Neural cell (in vitro differentiated cells): ENCODE results near the gene ABCB8. TPM values are rescaled to one million over a fixed set of nuclear protein-coding genes. Genes with fewer than 3 reads are reported as not detected.

Source experiments
- H2AFZ ChIP-seq: fragments of 200-600, 300-800 bp; sonication (generic), shearing (Covaris generic); 2 replicates; pipeline ENCODE4 v1.6.0; 2014; ENCODE audit warnings: low read depth, mild to moderate bottlenecking, antibody characterized with exemption, low read length, moderate library complexity
- H3F3A ChIP-seq: fragments of 200-600 bp; shearing (Covaris generic); 2 replicates; pipeline ENCODE4 v1.6.1; 2016; ENCODE audit warnings: mild to moderate bottlenecking, moderate library complexity, mixed read lengths, antibody characterized with exemption, low read length; ENCODE audit not compliant: insufficient read depth, poor library complexity, severe bottlenecking
- H3K27ac ChIP-seq: fragments of 200-600, 300-800 bp; sonication (generic), shearing (Covaris generic); 2 replicates; pipeline ENCODE4 v1.5.1; 2014; ENCODE audit warnings: mild to moderate bottlenecking, low read length, moderate library complexity
- H3K27me3 ChIP-seq: fragments of 300-800, 200-600 bp; sonication (generic), shearing (Covaris generic); 2 replicates; pipeline ENCODE4 v1.6.0; 2014; ENCODE audit warnings: mild to moderate bottlenecking, low read depth, low read length, moderate library complexity; ENCODE audit not compliant: insufficient read depth
- H3K36me3 ChIP-seq: fragments of 300-800, 200-600 bp; sonication (generic), shearing (Covaris generic); 2 replicates; pipeline ENCODE4 v1.5.1; 2014; ENCODE audit warnings: mild to moderate bottlenecking, antibody characterized with exemption, low read length, moderate library complexity; ENCODE audit not compliant: insufficient read depth
- H3K4me2 ChIP-seq: fragments of 300-800, 200-600 bp; sonication (generic), shearing (Covaris generic); 2 replicates; pipeline ENCODE4 v1.6.0; 2014; ENCODE audit warnings: mild to moderate bottlenecking, low read length
- H3K4me3 ChIP-seq: fragments of 300-800, 200-600 bp; sonication (generic), shearing (Covaris generic); 2 replicates; pipeline ENCODE4 v1.5.1; 2014; ENCODE audit warnings: mild to moderate bottlenecking, low read length, moderate library complexity
- H3K79me2 ChIP-seq: fragments of 200-600 bp; shearing (Covaris generic); replicated peaks from 2 replicates; pipeline ENCODE4 v1.6.0; 2014; ENCODE audit warnings: mild to moderate bottlenecking, low read length, moderate library complexity; ENCODE audit not compliant: insufficient read depth
- H3K9ac ChIP-seq: fragments of 300-800, 200-600 bp; sonication (generic), shearing (Covaris generic); 2 replicates; pipeline ENCODE4 v1.6.1; 2016; ENCODE audit warnings: mild to moderate bottlenecking, low read length, mixed read lengths
- H3K9me2 ChIP-seq: fragments of 200-600 bp; shearing (Covaris generic); 2 replicates; pipeline ENCODE4 v1.6.1; 2016; ENCODE audit warnings: mild to moderate bottlenecking, low read length, mixed read lengths; ENCODE audit not compliant: insufficient read depth
- H3K9me3 ChIP-seq: fragments of 200-600, 300-800 bp; sonication (generic), shearing (Covaris generic); 2 replicates; pipeline ENCODE4 v1.6.1; 2016; ENCODE audit warnings: mild to moderate bottlenecking, mixed run types, low read length, moderate library complexity, mixed read lengths
- H4K20me1 ChIP-seq: fragments of 200-600 bp; shearing (Covaris generic); 2 replicates; pipeline ENCODE4 v1.6.1; 2016; ENCODE audit warnings: mild to moderate bottlenecking, mixed run types; ENCODE audit not compliant: insufficient read depth
- EP300 ChIP-seq: fragments of 450-650 bp; conservative IDR thresholded peaks from 2 replicates; pipeline ENCODE4 v1.6.1; 2014; ENCODE audit warnings: antibody characterized with exemption, mild to moderate bottlenecking, moderate library complexity; ENCODE audit not compliant: poor library complexity, severe bottlenecking
- EZH2 ChIP-seq: fragments of 200-600, 300-800 bp; shearing (Covaris generic), sonication (generic); IDR thresholded peaks from 2 replicates; pipeline ENCODE4 v1.6.1; 2014; ENCODE audit warnings: antibody characterized with exemption, low read length, borderline replicate concordance, mild to moderate bottlenecking; ENCODE audit not compliant: insufficient read depth, poor library complexity, severe bottlenecking
- MXI1 ChIP-seq: fragments of 450-650 bp; conservative IDR thresholded peaks from 2 replicates; pipeline ENCODE4 v1.6.1; 2014; ENCODE audit warnings: antibody characterized with exemption, mild to moderate bottlenecking; ENCODE audit not compliant: poor library complexity, severe bottlenecking
- POLR2AphosphoS5 ChIP-seq: IDR thresholded peaks from 2 replicates; pipeline ENCODE4 v1.6.1; 2012
- RAD21 ChIP-seq: fragments of 450-650 bp; conservative IDR thresholded peaks from 2 replicates; pipeline ENCODE4 v1.6.1; 2014; ENCODE audit warnings: antibody characterized with exemption, mild to moderate bottlenecking, moderate library complexity
- SMC3 ChIP-seq: fragments of 450-650 bp; conservative IDR thresholded peaks from 2 replicates; pipeline ENCODE4 v1.6.1; 2014; ENCODE audit warnings: antibody characterized with exemption, mild to moderate bottlenecking, moderate library complexity; ENCODE audit not compliant: poor library complexity
- TAF1 ChIP-seq: IDR thresholded peaks from 2 replicates; pipeline ENCODE4 v1.6.1; 2012; ENCODE audit warnings: low read depth
- polyA plus RNA-seq: library from polyadenylated mRNA; depleted of rRNA; stranded (reverse); fragments of >200 nt; gene quantifications from 2 replicates; pipeline ENCODE4 v1.2.3, GENCODE V29; 2014
- TF ChIP-seq, protein P1 (sequence below): IDR thresholded peaks from 2 replicates; pipeline ENCODE4 v1.6.1; 2012; ENCODE audit warnings: borderline replicate concordance
- TF ChIP-seq, protein P2 (sequence below): fragments of 450-650 bp; IDR thresholded peaks from 2 replicates; pipeline ENCODE4 v1.5.1; 2014; ENCODE audit warnings: antibody characterized with exemption, mild to moderate bottlenecking, moderate library complexity; ENCODE audit not compliant: poor library complexity, severe bottlenecking

Gene ABCB8
- polyA plus RNA-seq, 1 donor from 2014 or later: 40.5 TPM

DNA sequence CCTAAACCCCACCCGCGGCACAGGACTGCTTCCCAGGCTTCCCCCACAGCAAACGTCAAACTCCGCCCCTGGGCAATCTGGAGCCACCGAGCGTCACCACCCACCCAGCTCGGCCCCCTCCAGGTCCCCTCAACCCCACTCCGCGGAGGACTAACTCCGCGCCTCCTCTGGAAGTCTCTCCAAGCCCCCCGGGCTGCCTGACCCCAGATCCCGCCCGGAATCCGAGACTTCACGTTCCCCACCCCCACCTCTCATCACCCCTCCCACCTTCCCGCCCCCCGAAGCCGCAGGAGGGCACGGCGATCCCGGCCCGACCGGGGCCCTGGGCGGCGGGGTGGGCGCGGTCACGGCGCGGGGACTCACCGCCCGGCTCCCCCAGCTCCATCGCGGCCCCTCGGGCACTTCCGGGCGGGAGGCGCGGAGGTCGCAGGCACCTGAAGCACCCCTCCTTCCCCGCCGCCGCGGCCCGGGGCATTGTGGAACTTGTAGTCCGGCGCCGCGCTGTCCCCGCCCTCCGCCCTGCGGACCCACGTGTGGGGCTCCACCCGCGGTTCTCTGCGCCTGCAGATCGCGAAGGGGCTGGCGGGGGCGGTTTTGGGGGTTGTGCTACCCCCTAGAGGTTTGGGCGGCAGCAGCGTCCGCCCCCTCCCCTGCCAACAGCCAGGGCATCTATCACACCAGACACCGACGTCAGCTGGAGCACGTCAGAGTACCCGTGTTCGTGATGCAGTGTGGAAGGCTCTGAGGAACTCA is 55.0 kb downstream of the ABCB8 start, which contains the start of gene TMUB1:
Gene TMUB1, minus strand, starts transcription at position 423 of the 753 bp plus-strand sequence. CDS start 930 bp downstream, outside the sequence.
- Histone ChIP-seq H3K4me2 (peak within 1 kb of the TSS; percentile 56), H3K36me3 (no peaks in the 10 kb centered on the region), H3K9me2 (no peaks in the 10 kb centered on the region), H3K9ac (peak within 1 kb of the TSS; percentile 75), H3F3A (peaks cover under 1% of the 10 kb centered on the region), H3K79me2 (peaks cover 19% of the 10 kb centered on the region), H3K4me3 (peak within 1 kb of the TSS; percentile 79), H4K20me1 (peaks cover 8% of the 10 kb centered on the region), H2AFZ (peak within 1 kb of the TSS; percentile 40), H3K27me3 (no peaks in the 10 kb centered on the region), H3K9me3 (no peaks in the 10 kb centered on the region), H3K27ac (peak within 1 kb of the TSS; percentile 23)
- TF ChIP-seq, protein P1, sequence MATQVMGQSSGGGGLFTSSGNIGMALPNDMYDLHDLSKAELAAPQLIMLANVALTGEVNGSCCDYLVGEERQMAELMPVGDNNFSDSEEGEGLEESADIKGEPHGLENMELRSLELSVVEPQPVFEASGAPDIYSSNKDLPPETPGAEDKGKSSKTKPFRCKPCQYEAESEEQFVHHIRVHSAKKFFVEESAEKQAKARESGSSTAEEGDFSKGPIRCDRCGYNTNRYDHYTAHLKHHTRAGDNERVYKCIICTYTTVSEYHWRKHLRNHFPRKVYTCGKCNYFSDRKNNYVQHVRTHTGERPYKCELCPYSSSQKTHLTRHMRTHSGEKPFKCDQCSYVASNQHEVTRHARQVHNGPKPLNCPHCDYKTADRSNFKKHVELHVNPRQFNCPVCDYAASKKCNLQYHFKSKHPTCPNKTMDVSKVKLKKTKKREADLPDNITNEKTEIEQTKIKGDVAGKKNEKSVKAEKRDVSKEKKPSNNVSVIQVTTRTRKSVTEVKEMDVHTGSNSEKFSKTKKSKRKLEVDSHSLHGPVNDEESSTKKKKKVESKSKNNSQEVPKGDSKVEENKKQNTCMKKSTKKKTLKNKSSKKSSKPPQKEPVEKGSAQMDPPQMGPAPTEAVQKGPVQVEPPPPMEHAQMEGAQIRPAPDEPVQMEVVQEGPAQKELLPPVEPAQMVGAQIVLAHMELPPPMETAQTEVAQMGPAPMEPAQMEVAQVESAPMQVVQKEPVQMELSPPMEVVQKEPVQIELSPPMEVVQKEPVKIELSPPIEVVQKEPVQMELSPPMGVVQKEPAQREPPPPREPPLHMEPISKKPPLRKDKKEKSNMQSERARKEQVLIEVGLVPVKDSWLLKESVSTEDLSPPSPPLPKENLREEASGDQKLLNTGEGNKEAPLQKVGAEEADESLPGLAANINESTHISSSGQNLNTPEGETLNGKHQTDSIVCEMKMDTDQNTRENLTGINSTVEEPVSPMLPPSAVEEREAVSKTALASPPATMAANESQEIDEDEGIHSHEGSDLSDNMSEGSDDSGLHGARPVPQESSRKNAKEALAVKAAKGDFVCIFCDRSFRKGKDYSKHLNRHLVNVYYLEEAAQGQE: no peak
- TF ChIP-seq, protein P2, sequence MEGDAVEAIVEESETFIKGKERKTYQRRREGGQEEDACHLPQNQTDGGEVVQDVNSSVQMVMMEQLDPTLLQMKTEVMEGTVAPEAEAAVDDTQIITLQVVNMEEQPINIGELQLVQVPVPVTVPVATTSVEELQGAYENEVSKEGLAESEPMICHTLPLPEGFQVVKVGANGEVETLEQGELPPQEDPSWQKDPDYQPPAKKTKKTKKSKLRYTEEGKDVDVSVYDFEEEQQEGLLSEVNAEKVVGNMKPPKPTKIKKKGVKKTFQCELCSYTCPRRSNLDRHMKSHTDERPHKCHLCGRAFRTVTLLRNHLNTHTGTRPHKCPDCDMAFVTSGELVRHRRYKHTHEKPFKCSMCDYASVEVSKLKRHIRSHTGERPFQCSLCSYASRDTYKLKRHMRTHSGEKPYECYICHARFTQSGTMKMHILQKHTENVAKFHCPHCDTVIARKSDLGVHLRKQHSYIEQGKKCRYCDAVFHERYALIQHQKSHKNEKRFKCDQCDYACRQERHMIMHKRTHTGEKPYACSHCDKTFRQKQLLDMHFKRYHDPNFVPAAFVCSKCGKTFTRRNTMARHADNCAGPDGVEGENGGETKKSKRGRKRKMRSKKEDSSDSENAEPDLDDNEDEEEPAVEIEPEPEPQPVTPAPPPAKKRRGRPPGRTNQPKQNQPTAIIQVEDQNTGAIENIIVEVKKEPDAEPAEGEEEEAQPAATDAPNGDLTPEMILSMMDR: peak; percentile 21
- TF ChIP-seq POLR2AphosphoS5: peak; percentile 24
- TF ChIP-seq RAD21: no peak
- no peak for TF ChIP-seq SMC3
- TF ChIP-seq MXI1: peak; percentile 93
- TF ChIP-seq EZH2: no peak
- TF ChIP-seq EP300: no peak
- TF ChIP-seq TAF1: no peak

DNA sequence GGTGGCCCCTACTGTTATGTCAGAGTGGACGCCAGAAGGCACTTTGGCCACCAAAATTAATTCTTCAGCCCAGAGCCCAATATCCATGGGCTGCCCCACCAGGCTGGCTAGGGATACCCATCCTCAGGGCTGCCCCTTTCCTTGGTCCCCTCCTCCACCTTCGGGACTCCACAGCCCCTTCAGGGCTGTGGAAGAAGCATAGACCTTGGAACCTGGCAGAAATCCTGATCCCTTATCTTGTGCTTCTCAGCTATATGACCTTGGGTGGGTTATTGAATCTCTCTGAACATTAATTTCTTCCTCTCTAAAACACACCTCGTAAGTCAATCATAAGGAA is 55.5 kb downstream of the ABCB8 start:
- H4K20me1 ChIP-seq: peaks cover 13% of the 10 kb centered on the region
- H2AFZ ChIP-seq: no peak overlapping the region
- H3K27ac ChIP-seq: peak overlapping the region; percentile 23

More for the DNA sequence above, 55.5 kb downstream of the ABCB8 start:
- Histone ChIP-seq H3K9me2 (no peaks in the 10 kb centered on the region), H3K79me2 (peaks cover 25% of the 10 kb centered on the region), H3K36me3 (no peaks in the 10 kb centered on the region), H3K9ac (peak overlapping the region; percentile 75), H3K27me3 (no peaks in the 10 kb centered on the region), H3K4me3 (peak overlapping the region; percentile 79), H3F3A (peaks cover 3% of the 10 kb centered on the region), H3K9me3 (no peaks in the 10 kb centered on the region), H3K4me2 (no peak overlapping the region)
- no peak for TF ChIP-seq POLR2AphosphoS5
- TF ChIP-seq MXI1: no peak
- no peak for TF ChIP-seq EZH2
- TF ChIP-seq SMC3: no peak
- TF ChIP-seq TAF1: no peak
- TF ChIP-seq, protein P1: no peak
- no peak for TF ChIP-seq RAD21
- TF ChIP-seq EP300: no peak
- TF ChIP-seq, protein P2: no peak
